Body of pancreas (tissue), 4 donors: Measurements from ENCODE around the gene RUFY3.

Experiments used
- POLR2A ChIP-seq, 3 donors: fragments of 450-650 bp; IDR thresholded peaks; one replicate each; pipeline ENCODE4 v1.6.1; 2016; ENCODE audit warnings: antibody characterized with exemption in 3 of 3, mild to moderate bottlenecking in 2 of 3
- TF ChIP-seq, protein P1 (sequence below), 7 experiments: fragments of 450-650 bp in 4 of 7; fragments of 200-600 bp in 3 of 7; sonication (generic) in 3 of 7; IDR thresholded peaks; one replicate each; pipeline ENCODE4 v1.5.1; 2016 to 2019; ENCODE audit warnings: antibody characterized with exemption in 7 of 7

DNA sequence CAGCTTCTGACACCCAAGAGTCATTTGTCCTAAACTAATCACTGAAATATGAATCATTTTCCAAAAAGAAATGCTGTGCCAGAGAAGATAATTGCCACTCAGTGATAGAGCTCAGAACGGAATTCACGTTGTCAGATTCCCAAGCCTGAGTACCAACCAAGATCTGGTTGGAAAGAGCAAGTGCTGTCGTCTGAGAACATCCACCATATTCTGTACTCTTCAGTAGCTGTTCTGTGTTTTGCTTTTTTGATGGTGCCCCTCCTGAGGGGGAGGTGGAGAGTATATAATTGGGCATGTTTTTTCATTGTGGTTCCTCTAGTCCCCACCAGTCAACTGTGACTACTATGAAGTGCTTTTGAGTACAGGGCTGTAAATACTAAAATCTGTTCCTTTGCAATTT is 13.2 kb downstream of the RUFY3 start:
- TF ChIP-seq, protein P1, sequence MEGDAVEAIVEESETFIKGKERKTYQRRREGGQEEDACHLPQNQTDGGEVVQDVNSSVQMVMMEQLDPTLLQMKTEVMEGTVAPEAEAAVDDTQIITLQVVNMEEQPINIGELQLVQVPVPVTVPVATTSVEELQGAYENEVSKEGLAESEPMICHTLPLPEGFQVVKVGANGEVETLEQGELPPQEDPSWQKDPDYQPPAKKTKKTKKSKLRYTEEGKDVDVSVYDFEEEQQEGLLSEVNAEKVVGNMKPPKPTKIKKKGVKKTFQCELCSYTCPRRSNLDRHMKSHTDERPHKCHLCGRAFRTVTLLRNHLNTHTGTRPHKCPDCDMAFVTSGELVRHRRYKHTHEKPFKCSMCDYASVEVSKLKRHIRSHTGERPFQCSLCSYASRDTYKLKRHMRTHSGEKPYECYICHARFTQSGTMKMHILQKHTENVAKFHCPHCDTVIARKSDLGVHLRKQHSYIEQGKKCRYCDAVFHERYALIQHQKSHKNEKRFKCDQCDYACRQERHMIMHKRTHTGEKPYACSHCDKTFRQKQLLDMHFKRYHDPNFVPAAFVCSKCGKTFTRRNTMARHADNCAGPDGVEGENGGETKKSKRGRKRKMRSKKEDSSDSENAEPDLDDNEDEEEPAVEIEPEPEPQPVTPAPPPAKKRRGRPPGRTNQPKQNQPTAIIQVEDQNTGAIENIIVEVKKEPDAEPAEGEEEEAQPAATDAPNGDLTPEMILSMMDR (IDR thresholded peaks at IDR 0.05): no peak
- TF ChIP-seq POLR2A (IDR thresholded peaks at IDR 0.05): no peak
